GM18861 (cell line): ENCODE measurements around the gene QPCTL.
A peak's percentile ranks its signal among the peaks of the same experiment; 100 is the strongest.
"Not testable (repeated sequence)": the region's sequence is repeated elsewhere in the genome, so short reads cannot be mapped to it uniquely, and the experiment has no call there.

Experiments
- ATAC-seq: cut with Tn5 transposase; IDR thresholded peaks from one replicate; pipeline ENCODE4 v1.9.1; 2021; ENCODE audit not compliant: unreplicated experiment

QPCTL gene

DNA sequence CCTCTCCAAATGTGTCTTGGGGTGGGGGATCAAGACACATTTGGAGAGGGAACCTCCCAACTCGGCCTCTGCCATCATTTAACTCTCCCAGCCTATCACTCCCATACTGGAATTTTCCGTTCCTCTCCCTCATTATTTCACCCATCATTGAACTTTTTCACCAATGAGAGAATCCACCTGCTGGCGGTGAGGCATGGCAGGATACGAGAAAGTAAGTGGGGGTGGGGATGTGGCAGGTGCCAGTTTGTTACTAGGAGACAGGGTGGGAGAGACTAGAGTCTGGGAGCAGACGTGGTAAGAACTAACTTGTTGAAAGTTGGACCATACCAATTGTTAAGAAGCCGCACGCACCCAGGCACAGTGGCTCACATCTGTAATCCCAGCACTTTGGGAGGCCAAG is 17.5 kb upstream of the QPCTL start:
- no peak for ATAC-seq

DNA sequence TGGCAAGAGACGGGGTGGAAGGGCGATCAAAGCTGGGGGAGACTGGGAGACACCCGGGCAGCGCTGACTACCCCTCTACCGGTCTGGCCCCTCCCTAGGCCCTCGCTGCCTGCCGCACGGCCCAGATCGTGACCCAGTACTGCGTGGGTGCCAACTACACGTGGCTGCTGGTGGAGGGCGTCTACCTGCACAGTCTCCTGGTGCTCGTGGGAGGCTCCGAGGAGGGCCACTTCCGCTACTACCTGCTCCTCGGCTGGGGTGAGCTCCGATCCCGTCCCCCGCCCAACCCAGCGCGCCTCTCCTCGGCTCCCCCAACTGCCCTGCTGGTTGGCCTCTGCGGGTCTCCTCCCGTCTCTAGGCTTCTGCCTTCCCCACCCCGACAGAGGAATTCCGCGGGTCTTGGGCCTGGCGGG is 15.6 kb upstream of the QPCTL start:
- no peak for ATAC-seq

- no peak for ATAC-seq
These were observed 14.9 kb upstream of the QPCTL start for GRCh38 chr19:45677351-45678230.

- ATAC-seq, result peak; percentile 66
These were observed 11.0 kb upstream of the QPCTL start for GRCh38 chr19:45681391-45682015.

DNA sequence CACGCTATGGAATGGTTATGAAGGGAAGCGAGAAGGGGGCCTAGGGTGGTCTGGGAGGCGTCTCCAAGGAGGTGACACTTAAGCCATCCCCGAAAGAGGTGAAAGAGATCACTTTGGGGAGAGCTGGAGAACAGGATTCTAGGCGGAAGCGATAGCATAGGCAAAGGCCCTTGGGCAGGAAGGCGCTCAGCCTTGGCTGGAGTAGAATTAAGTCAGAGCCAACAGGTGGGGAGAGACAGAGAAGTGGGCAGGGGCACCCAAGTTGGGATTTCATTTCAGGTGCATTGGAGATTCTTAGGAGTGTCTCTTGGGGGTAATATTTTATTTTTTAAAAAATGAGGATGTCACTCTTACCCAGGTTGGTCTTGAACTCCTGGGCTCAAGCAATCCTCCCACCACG is 10.3 kb upstream of the QPCTL start:
- no peak for ATAC-seq

GRCh38 chr19:45682908-45683307 is 9.6 kb upstream of the QPCTL start:
- no peak for ATAC-seq

GRCh38 chr19:45685045-45685444 is 7.4 kb upstream of the QPCTL start:
- not testable (repeated sequence) for ATAC-seq

DNA sequence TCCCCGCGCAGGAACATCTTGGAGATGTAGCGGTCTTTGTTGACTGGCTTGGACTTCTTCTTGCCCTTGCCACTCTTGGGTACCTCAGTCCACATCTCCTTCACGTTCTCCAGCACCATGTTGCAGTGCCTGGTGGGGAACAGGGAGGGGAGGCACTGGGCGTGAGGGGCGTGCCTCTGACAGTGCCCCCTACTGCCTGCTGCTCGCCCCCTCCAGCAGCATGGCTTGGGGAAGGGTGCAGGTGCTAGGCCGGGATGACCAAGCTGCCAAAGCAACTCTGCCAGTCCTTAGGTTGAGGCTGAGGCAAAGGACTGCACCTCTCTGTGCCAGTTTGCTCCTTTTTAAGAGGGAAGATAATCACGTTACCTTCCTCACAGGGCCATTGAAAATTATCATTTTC is 4.9 kb upstream of the QPCTL start:
- no peak for ATAC-seq

- ATAC-seq, result peak; percentile 39
These were observed 815 bp upstream of the QPCTL start, which contains the start of gene SNRPD2 for GRCh38 chr19:45691516-45692186. Gene SNRPD2, minus strand, starts transcription at chr19:45691953. Its CDS starts 65 bp downstream, at chr19:45691888.

GRCh38 chr19:45693106-45693788 is 781 bp downstream of the QPCTL start:
- no peak for ATAC-seq

DNA sequence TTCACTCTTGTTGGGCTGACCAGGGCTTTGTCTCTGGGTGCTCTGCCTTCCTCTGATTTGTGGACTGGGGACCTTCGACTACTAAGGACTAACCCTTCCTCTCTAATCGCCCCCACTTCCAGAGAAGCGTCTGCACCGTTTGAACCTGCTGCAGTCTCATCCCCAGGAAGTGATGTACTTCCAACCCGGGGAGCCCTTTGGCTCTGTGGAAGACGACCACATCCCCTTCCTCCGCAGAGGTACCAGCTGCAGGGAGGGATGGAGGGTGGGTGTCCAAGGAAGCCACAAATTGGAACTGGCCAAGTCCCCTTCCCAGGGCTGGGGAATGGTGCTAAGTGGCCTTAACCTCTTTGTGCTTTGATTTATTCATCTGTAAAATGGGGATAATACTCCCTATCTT is 9.2 kb downstream of the QPCTL start:
- ATAC-seq, result no peak

DNA sequence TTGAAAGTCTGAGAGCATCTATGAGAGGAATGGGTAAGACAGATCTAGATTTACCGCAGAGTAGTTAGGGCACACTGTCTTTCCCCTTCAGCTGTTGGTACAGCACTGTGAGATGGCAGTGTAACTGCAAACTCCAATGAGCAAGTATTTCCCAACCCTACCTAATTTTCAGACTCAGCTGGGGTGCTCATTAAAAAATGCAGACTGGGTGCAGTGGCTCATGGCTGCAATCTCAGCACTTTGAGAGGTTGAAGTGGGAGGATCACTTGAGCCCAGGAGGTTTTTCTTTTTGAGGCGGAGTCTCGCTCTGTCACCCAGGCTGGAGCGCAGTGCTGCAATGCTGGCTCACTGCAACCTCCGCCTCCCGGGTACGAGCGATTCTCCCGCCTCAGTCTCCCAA is 12.6 kb downstream of the QPCTL start:
- no peak for ATAC-seq

GRCh38 chr19:45705710-45706415 is 13.4 kb downstream of the QPCTL start:
- ATAC-seq, result no peak

DNA sequence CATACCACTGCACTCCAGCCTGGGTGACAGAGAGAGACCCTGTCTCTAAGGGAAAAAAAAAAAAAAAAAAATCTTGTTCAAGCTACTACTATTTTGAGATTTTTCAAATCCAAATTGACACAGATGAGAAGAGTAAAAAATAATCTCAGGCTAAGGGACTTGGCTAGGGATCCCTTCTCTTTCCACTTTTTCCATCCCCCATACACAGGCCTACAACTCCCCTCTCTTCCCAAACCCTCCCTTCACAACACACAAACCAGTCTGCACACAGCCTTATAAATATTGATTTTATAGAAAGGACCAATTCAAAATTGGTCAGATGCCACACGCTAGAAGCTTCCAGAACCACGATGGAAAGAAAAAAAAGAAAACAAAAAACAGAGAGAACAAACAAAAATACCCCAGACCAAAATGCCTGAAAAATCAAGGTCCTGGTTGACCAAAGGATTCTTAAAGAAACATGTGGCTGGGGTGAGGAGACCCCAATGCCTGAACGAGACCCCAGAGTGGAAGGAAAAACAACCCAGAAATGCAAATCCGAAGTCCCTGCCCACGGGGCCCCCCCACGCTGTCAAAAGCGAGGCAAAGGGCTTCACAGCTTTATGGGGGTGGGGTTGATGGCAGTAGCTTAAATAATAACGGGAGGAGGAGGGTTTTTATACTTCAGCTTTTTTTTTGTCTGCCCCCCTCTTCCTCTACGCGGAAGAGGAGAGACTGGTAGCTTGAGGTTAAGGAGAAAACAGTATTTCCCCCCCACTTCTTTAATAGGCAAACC is 18.1 kb downstream of the QPCTL start:
- ATAC-seq, result no peak

GRCh38 chr19:45711851-45712698 is 19.6 kb downstream of the QPCTL start:
- ATAC-seq, result no peak

GRCh38 chr19:45712699-45713067 is 20.2 kb downstream of the QPCTL start:
- ATAC-seq, result no peak

- no peak for ATAC-seq
These were observed 20.7 kb downstream of the QPCTL start for GRCh38 chr19:45713141-45713540.

DNA sequence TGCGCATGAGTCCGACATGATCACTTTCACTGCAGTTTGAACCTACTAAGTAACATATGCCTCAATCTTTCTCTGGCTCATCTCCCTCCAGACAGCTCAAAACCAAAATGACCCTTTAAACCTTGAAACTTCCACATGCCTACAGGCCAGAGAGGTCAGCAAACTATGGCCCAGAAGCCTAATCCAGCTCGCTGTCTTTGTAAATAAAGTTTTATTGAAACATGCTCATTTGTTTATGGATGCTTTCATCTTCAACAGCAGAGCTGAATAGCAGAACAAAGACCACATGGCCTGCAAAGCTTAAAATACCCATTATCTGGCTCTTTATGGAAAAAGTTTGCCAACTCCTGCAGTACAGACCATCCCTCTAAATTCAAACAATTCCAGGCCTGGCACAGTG is 22.7 kb downstream of the QPCTL start:
- no peak for ATAC-seq
